GM12801 (cell line): ENCODE data around the gene DNAJC12.

Source experiments
- TF ChIP-seq, protein P1 (sequence below): IDR thresholded peaks from one replicate; pipeline ENCODE4 v1.5.1; 2011; ENCODE audit warnings: control low read depth; ENCODE audit not compliant: insufficient read length; ENCODE audit errors: extremely low read depth

The DNAJC12 gene

DNA sequence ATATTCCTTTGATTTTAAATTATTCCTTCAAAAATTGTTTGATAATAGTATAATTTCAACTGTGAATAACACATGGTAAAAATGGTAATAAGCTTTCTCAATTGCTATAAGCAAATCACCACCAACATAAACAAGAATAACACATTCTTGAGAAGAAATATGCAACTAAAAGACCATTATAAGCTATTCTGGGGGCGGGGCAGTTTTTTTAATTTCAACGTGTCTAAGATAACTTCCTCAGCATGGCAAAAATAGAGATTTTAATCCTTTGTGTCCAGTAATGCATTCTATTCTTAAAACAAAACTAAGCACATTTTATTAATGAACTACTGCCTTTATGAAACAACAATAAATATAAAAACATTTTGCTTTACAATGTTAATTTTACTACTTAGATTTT lies 1.5 kb downstream of the DNAJC12 start:
- TF ChIP-seq, protein P1, sequence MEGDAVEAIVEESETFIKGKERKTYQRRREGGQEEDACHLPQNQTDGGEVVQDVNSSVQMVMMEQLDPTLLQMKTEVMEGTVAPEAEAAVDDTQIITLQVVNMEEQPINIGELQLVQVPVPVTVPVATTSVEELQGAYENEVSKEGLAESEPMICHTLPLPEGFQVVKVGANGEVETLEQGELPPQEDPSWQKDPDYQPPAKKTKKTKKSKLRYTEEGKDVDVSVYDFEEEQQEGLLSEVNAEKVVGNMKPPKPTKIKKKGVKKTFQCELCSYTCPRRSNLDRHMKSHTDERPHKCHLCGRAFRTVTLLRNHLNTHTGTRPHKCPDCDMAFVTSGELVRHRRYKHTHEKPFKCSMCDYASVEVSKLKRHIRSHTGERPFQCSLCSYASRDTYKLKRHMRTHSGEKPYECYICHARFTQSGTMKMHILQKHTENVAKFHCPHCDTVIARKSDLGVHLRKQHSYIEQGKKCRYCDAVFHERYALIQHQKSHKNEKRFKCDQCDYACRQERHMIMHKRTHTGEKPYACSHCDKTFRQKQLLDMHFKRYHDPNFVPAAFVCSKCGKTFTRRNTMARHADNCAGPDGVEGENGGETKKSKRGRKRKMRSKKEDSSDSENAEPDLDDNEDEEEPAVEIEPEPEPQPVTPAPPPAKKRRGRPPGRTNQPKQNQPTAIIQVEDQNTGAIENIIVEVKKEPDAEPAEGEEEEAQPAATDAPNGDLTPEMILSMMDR = no peak

DNA sequence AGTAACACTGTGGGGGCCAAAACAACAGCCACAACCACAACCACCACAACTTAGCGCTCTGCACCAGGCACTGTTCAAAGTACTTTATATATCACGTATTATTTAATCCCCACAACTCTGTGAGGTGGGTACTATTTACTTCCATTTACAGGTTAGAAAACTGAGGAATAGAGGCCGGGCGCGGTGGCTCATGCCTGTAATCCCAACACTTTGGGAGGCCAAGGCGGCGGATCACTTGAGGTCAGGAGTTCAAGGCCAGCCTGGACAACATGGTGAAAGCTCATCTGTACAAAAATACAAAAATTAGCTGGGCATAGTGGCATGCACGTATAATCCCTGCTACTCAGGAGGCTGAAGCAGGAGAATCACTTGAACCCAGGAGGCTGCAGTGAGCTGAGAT lies 3.6 kb downstream of the DNAJC12 start:
- TF ChIP-seq, protein P1 = no peak

DNA sequence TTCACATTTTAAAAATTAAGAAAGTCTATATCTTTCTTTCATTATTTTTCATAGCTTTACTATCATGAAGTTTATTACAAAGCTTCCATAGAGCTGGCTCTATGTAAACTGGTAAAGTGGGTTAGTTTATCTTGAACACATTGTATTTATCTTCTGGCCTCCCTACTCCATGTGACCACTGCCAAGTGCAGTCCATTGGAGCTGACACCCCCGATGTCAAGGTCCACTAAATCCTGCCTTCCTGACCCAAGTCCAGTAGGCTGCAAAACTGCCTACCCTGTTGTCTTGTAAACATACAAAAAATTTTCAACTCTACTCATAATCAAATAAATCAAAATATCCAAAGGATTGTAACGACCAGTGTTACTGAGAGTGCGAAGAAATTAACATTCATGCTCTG lies 10.2 kb downstream of the DNAJC12 start:
- TF ChIP-seq, protein P1 = no peak

DNA sequence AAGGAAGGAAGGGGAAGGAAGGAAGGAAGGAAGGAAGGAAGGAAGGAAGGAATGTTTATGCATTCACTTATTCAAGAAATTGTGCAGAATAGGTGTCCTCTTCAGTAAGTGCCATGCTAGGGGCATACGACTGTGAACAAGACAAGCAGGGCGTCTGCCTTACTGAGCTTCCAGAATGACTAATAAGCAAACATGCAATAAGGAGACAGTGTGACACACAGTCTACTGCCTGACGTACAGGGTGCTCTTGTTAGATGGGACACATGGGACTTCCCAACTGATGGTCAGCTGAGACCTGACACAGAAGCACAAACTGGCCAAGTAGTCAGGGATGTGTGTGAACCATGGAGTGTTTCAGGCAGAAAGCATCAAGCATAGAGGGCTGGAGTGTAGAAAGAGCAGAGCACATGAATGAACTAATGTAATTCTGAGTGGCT lies 18.2 kb downstream of the DNAJC12 start:
- TF ChIP-seq, protein P1 = no peak

DNA sequence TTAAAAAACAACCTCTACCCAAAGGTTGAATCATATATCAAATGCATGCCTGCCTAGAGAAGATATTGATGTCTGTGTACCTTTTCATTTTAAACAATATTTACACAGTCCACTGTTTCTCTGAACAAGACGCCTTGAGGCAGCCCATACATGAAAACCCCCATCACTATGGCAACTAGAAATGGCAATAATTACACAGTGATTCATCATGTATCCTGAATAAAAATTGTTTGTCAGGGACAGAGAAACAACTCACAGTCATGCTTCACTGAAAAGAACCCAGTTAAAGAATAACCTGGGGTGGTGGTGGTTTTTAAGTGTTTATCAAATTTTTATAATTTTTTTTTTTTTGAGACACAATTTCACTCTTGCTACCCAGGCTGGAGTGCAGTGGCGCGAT lies 19.7 kb downstream of the DNAJC12 start:
- TF ChIP-seq, protein P1 = no peak

DNA sequence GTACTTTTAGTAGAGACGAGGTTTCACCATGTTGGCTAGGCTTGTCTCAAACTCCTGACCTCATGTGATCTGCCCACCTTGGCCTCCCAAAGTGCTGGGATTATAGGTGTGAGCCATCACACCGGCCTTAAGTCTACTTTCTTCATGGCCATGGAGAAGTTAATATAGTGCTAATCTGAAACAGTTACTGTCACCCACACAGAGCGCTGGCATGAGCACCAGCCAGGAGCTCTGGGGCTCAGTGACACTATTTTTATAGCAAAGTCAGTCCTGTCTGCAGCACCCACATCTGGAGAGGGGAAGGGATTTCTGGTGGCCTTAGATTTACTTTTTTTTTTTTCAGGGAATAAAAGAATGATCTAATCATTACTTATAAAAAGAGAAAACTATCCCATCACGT lies 21.3 kb downstream of the DNAJC12 start:
- TF ChIP-seq, protein P1 = no peak

DNA sequence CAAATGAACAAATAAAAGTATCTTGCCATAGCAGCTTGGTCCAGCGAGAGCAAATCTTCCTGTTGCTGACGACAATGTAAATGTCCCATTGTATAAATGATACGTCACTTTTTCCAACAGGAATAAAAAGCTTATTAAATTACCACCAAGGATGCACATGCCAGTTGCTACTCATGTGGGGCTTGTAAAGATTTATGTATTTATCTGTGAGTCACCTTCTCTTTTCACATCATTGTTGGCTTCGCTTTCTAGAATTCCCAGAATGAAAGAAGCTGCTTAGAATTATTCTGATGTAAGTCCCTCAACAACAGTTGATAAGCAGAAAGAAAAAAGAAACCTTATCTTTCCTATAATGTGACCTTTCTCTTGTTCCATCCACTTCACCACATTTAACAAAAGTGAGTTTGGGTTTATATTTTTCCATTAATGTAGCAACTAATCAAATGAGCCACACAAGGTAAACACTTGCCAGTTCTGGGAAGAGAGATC lies 22.4 kb downstream of the DNAJC12 start:
- TF ChIP-seq, protein P1 = no peak

DNA sequence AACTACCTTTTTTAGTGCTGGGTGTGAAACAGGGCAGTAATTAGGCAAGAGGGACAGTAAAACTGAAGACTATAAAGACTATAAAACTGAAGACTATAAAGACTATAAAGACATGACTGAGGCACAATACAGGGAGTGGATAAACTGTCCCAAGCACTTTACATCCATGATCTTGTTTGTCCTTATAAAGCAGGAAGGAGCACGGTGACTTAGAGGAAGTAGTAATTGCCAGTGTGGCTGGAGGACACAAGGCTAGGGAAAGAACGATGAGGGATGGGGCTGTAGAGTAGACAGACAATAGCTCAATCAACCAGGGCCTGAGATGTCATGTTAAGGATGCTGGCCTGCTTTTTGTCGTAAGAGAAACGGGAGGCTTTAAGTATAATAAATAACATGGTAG lies 26.0 kb downstream of the DNAJC12 start:
- TF ChIP-seq, protein P1 = no peak
